Kidney (tissue), 14 donors: ENCODE results near the gene PAQR6. TPM values are rescaled to one million over a fixed set of nuclear protein-coding genes. Genes with fewer than 3 reads are reported as not detected.

Experiments used
- DNase-seq, 5 donors: peaks; one replicate each; pipeline ENCODE4 v3.0.0-alpha.2; 2013 to 2020
- FAIRE-seq: peaks from 2 replicates; lab custom pipeline; 2012; peaks lifted over from hg19 to GRCh38; lab: Jason Lieb, UNC
- H3K27ac ChIP-seq, 2 donors: one replicate each; pipeline ENCODE4 v1.7.0; 2013; ENCODE audit warnings: low read depth in 2 of 2, low read length in 2 of 2, inconsistent platforms in 1 of 2
- H3K27me3 ChIP-seq: one replicate; pipeline ENCODE4 v1.7.1; 2013; ENCODE audit warnings: low read length, inconsistent platforms; ENCODE audit not compliant: control insufficient read depth, insufficient read depth
- H3K36me3 ChIP-seq, 3 donors: one replicate each; pipeline versions ENCODE4 v1.7.0 to v1.7.1; 2013; ENCODE audit warnings: low read length in 3 of 3, control low read depth in 1 of 3, inconsistent platforms in 1 of 3; ENCODE audit not compliant: insufficient read depth in 3 of 3, control insufficient read depth in 2 of 3
- H3K4me1 ChIP-seq, 3 donors: one replicate each; pipeline versions ENCODE4 v1.7.0 to v1.7.1; 2013; ENCODE audit warnings: low read length in 3 of 3, inconsistent platforms in 1 of 3, low read depth in 1 of 3; ENCODE audit not compliant: control insufficient read depth in 2 of 3, insufficient read depth in 2 of 3
- H3K4me3 ChIP-seq, 3 donors: one replicate each; pipeline versions ENCODE4 v1.7.0 to v1.8.1; 2013; ENCODE audit warnings: low read length in 3 of 3, control low read depth in 1 of 3, inconsistent platforms in 1 of 3
- H3K9ac ChIP-seq, 3 donors: one replicate each; pipeline versions ENCODE4 v1.7.0 to v1.7.1; 2013; ENCODE audit warnings: low read length in 3 of 3, control low read depth in 1 of 3, inconsistent platforms in 1 of 3
- H3K9me3 ChIP-seq, 3 donors: one replicate each; pipeline versions ENCODE4 v1.7.0 to v1.7.1; 2013; ENCODE audit warnings: low read length in 3 of 3, control low read depth in 1 of 3, inconsistent platforms in 1 of 3; ENCODE audit not compliant: control insufficient read depth in 2 of 3, insufficient read depth in 1 of 3
- CTCF ChIP-seq: IDR thresholded peaks from 3 replicates; pipeline ENCODE4 v1.5.1; 2012; ENCODE audit warnings: mild to moderate bottlenecking, moderate library complexity, borderline replicate concordance; ENCODE audit not compliant: insufficient read depth; ENCODE audit errors: extremely low read depth
- intact Hi-C: fragments of 100-400 bp; cut with DNase I; formaldehyde crosslinking; loops from one replicate; pipeline ENCODE4 v1.11.1; 2022
- polyA plus RNA-seq: library from polyadenylated mRNA; stranded (reverse); fragments of 350-450 nt; fragmentation: Illumina TruSeq; extraction: RNeasy Lipid Tissue Mini Kit (QIAGEN cat#74804); gene quantifications from one replicate; pipeline ENCODE4 v1.2.3, GENCODE V29; 2014; ENCODE audit warnings: low read depth, low replicate concordance; ENCODE audit not compliant: insufficient read depth
- total RNA-seq: library from RNA; stranded (reverse); fragmentation: NEBNext Ultra II Directional; extraction: Animal tissue kit (Norgen Biotek cat#: 25700); gene quantifications from one replicate; pipeline ENCODE4 v1.2.1, GENCODE V29; 2021
- donor health status: control.
- donor health status: control.
- donor health status: control.
- donor health status: control.
- donor health status: control.
- donor health status: DM: yes; HTN: yes; CAD: no.
- donor health status: Normal renal cell carcinoma (clear cell type).

PAQR6 gene
- total and polyA plus RNA-seq, 2 donors from 2014 or later: 2.0 to 4.2 TPM

GRCh38 chr1:156211243-156211642 is 36.6 kb downstream of the PAQR6 start:
- DNase-seq (no peak), FAIRE-seq (no peak)
- TF ChIP-seq CTCF: no peak
- no peak overlapping the region for H3K4me3 ChIP-seq
- peaks cover 3 to 37% (median 24%) of the 10 kb centered on the region in 3 donors for H3K36me3 ChIP-seq
- H3K9ac ChIP-seq: no peak overlapping the region
- H3K9me3 ChIP-seq: no peaks in the 10 kb centered on the region
- no peak overlapping the region for H3K27ac ChIP-seq
- H3K27me3 ChIP-seq: no peaks in the 10 kb centered on the region
- intact Hi-C loops: no loop called here
- H3K4me1 ChIP-seq: peaks cover 2 to 11% (median 5%) of the 10 kb centered on the region in 3 donors

GRCh38 chr1:156204686-156205085 is 43.2 kb downstream of the PAQR6 start:
- intact Hi-C loops: no loop called here
- Histone ChIP-seq H3K36me3 (peaks cover 0 to 43% (median 15%) of the 10 kb centered on the region in 3 donors), H3K9me3 (no peaks in the 10 kb centered on the region), H3K4me1 (peaks cover 0 to 18% (median 8%) of the 10 kb centered on the region in 3 donors), H3K27ac (no peak overlapping the region), H3K27me3 (no peaks in the 10 kb centered on the region), H3K9ac (no peak overlapping the region), H3K4me3 (no peak overlapping the region)
- no peak for DNase-seq
- TF ChIP-seq CTCF: no peak
- FAIRE-seq: no peak

- peaks cover 0 to 24% (median 13%) of the 10 kb centered on the region in 3 donors for H3K4me1 ChIP-seq
- no peak for TF ChIP-seq CTCF
- H3K27ac ChIP-seq: no peak overlapping the region
- no peak for FAIRE-seq
- H3K4me3 ChIP-seq: no peak overlapping the region
- no peaks in the 10 kb centered on the region for H3K9me3 ChIP-seq
- peaks cover 0 to 38% (median 8%) of the 10 kb centered on the region in 3 donors for H3K36me3 ChIP-seq
- no peak for DNase-seq
- H3K9ac ChIP-seq: no peak overlapping the region
- no peaks in the 10 kb centered on the region for H3K27me3 ChIP-seq
- intact Hi-C loops: no loop called here
These were observed 44.5 kb downstream of the PAQR6 start for GRCh38 chr1:156203331-156203730.

- DNase-seq: no peak
- no peak for FAIRE-seq
- H3K4me1 ChIP-seq: peaks cover 0 to 37% (median 19%) of the 10 kb centered on the region in 3 donors
These were observed 47.8 kb downstream of the PAQR6 start for GRCh38 chr1:156200044-156200443.

More at GRCh38 chr1:156200044-156200443, 47.8 kb downstream of the PAQR6 start:
- Histone ChIP-seq H3K4me3 (no peak overlapping the region), H3K9ac (no peak overlapping the region), H3K27ac (no peak overlapping the region), H3K9me3 (no peaks in the 10 kb centered on the region), H3K36me3 (peaks cover 3 to 18% (median 3%) of the 10 kb centered on the region in 3 donors), H3K27me3 (no peaks in the 10 kb centered on the region)
- TF ChIP-seq CTCF: no peak
- intact Hi-C loops: no loop called here
